ENCODE data around the gene KIF16B. TPM values are rescaled to one million over a fixed set of nuclear protein-coding genes. Genes with fewer than 3 reads are reported as not detected.

Gene KIF16B
- total and polyA plus RNA-seq, 2 experiments from 2014 or later = 9.3 to 21.8 TPM

DNA sequence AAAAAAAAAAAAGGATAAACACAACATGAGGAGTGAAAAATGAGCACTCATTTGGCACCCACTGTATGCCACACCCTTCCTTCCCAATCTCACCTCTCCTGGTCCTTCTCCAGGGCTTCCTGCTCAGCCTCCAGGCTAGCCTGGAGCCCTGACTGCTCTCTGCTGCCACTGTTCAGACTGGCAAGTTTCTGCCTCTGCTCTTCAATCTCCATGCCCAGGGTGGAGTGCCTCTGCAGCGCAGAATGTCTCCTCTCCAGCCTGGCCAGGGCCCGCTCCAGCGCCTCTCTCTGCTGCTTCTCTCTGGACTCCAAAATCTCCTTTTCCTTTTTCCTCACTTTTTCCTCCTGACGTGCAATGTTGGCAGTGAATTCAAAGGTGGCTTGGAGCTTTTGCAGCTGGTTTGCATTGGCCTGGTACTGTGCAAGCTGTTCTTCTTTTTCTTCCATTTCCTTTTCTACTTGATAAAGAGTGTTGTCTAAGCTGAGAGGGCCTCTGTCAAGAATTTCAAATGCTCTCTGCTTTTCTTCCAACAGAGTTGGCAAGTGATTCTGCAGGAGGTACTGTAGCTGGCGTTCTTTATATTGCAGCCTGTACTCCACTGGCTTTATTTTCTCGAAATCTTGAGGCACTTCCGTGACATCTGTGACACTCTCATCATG, 194.4 kb downstream of the KIF16B start:
- H3K4me2 ChIP-seq = no peak overlapping the region
- no peak for DNase-seq (ENCODE audit: low spot score)
- 94% methylated on average over 7 of the region's 7 CpGs for WGBS (ENCODE audit: low lambda C conversion rate, missing lambda C conversion rate)
- no peaks in the 10 kb centered on the region for H3K79me2 ChIP-seq
- H3K27me3 ChIP-seq = no peaks in the 10 kb centered on the region
- TF ChIP-seq, protein P1, sequence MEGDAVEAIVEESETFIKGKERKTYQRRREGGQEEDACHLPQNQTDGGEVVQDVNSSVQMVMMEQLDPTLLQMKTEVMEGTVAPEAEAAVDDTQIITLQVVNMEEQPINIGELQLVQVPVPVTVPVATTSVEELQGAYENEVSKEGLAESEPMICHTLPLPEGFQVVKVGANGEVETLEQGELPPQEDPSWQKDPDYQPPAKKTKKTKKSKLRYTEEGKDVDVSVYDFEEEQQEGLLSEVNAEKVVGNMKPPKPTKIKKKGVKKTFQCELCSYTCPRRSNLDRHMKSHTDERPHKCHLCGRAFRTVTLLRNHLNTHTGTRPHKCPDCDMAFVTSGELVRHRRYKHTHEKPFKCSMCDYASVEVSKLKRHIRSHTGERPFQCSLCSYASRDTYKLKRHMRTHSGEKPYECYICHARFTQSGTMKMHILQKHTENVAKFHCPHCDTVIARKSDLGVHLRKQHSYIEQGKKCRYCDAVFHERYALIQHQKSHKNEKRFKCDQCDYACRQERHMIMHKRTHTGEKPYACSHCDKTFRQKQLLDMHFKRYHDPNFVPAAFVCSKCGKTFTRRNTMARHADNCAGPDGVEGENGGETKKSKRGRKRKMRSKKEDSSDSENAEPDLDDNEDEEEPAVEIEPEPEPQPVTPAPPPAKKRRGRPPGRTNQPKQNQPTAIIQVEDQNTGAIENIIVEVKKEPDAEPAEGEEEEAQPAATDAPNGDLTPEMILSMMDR (IDR thresholded peaks at IDR 0.05; ENCODE audit: poor library complexity) = no peak
- TF ChIP-seq EZH2 (IDR thresholded peaks at IDR 0.05; ENCODE audit: borderline replicate concordance) (no peak), EZH2phosphoT487 (IDR thresholded peaks at IDR 0.05; ENCODE audit: low read depth, severe bottlenecking, unreplicated experiment) (no peak)
- no peaks in the 10 kb centered on the region for H3K9me3 ChIP-seq (ENCODE audit: low read depth)
- no peak overlapping the region for H3K27ac ChIP-seq
- no peaks in the 10 kb centered on the region for H4K20me1 ChIP-seq (ENCODE audit: insufficient read depth, poor library complexity, severe bottlenecking)
- H3K36me3 ChIP-seq (replicated peaks; ENCODE audit: insufficient read depth, low read depth) = no peaks in the 10 kb centered on the region
- no peak overlapping the region for H2AFZ ChIP-seq
- H3K9me2 ChIP-seq (replicated peaks; ENCODE audit: insufficient read depth) = no peaks in the 10 kb centered on the region
- H3K4me1 ChIP-seq (ENCODE audit: insufficient read depth) = no peaks in the 10 kb centered on the region
- H3K4me3 ChIP-seq = no peak overlapping the region

DNA sequence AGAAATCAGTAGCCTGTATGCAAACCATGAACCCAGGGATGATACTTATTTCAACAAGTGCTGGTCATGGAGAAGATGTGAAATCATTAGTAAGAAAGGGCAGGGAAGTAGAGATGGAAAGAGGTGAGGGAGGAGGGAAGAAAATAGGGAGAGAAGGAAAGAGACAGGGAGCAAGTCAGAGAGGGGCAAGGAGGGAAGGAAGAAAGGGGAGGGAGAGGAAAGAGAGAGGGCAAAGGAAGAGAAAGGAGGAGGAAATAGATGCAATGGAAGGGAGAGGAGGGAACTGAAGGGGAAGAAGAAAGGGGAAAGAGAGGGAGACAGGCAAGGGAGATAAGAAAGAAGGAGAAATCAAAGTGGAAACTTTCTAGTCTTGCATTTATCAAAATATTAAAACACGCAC, 195.1 kb downstream of the KIF16B start:
- no peaks in the 10 kb centered on the region for H3K4me1 ChIP-seq (ENCODE audit: insufficient read depth)
- H4K20me1 ChIP-seq (ENCODE audit: insufficient read depth, poor library complexity, severe bottlenecking) = no peaks in the 10 kb centered on the region
- no peaks in the 10 kb centered on the region for H3K79me2 ChIP-seq
- H3K27me3 ChIP-seq = no peaks in the 10 kb centered on the region
- TF ChIP-seq EZH2phosphoT487 (IDR thresholded peaks at IDR 0.05; ENCODE audit: low read depth, severe bottlenecking, unreplicated experiment) = no peak
- TF ChIP-seq EZH2 (IDR thresholded peaks at IDR 0.05; ENCODE audit: borderline replicate concordance) = no peak
- TF ChIP-seq, protein P1 (IDR thresholded peaks at IDR 0.05; ENCODE audit: poor library complexity) = no peak
- H3K4me3 ChIP-seq = no peak overlapping the region
- no peak overlapping the region for H3K4me2 ChIP-seq
- no peak overlapping the region for H2AFZ ChIP-seq
- H3K27ac ChIP-seq = no peak overlapping the region
- no peaks in the 10 kb centered on the region for H3K9me3 ChIP-seq (ENCODE audit: low read depth)
- no peaks in the 10 kb centered on the region for H3K9me2 ChIP-seq (replicated peaks; ENCODE audit: insufficient read depth)
- H3K36me3 ChIP-seq (replicated peaks; ENCODE audit: insufficient read depth, low read depth) = no peaks in the 10 kb centered on the region
- DNase-seq (ENCODE audit: low spot score) = no peak
- 100% methylated on average over 1 of the region's 1 CpG for WGBS (ENCODE audit: low lambda C conversion rate, missing lambda C conversion rate)

- no peaks in the 10 kb centered on the region for H3K36me3 ChIP-seq (replicated peaks; ENCODE audit: insufficient read depth, low read depth)
- no peaks in the 10 kb centered on the region for H3K9me2 ChIP-seq (replicated peaks; ENCODE audit: insufficient read depth)
- DNase-seq (ENCODE audit: low spot score) = no peak
- peaks cover 6% of the 10 kb centered on the region for H3K4me1 ChIP-seq (ENCODE audit: insufficient read depth)
- no peaks in the 10 kb centered on the region for H4K20me1 ChIP-seq (ENCODE audit: insufficient read depth, poor library complexity, severe bottlenecking)
- H2AFZ ChIP-seq = no peak overlapping the region
- no peaks in the 10 kb centered on the region for H3K27me3 ChIP-seq
- H3K4me3 ChIP-seq = no peak overlapping the region
- H3K79me2 ChIP-seq = no peaks in the 10 kb centered on the region
- WGBS (ENCODE audit: low lambda C conversion rate, missing lambda C conversion rate) = 100% methylated on average over 1 of the region's 1 CpG
- H3K4me2 ChIP-seq = no peak overlapping the region
- H3K9me3 ChIP-seq (ENCODE audit: low read depth) = no peaks in the 10 kb centered on the region
- H3K27ac ChIP-seq = peak overlapping the region; percentile 27
- TF ChIP-seq EZH2 (IDR thresholded peaks at IDR 0.05; ENCODE audit: borderline replicate concordance) = no peak
- TF ChIP-seq, protein P1 (IDR thresholded peaks at IDR 0.05; ENCODE audit: poor library complexity) = no peak
Measured at GRCh38 chr20:16369441-16369840, 203.8 kb downstream of the KIF16B start.

All from hepatocyte (in vitro differentiated cells).